ENCODE measurements around the gene HIPK2. TPM values are rescaled to one million over a fixed set of nuclear protein-coding genes. Genes with fewer than 3 reads are reported as not detected.

The HIPK2 gene
- total RNA-seq, 2 experiments from 2014 or later: 6.2 to 7.9 TPM

DNA sequence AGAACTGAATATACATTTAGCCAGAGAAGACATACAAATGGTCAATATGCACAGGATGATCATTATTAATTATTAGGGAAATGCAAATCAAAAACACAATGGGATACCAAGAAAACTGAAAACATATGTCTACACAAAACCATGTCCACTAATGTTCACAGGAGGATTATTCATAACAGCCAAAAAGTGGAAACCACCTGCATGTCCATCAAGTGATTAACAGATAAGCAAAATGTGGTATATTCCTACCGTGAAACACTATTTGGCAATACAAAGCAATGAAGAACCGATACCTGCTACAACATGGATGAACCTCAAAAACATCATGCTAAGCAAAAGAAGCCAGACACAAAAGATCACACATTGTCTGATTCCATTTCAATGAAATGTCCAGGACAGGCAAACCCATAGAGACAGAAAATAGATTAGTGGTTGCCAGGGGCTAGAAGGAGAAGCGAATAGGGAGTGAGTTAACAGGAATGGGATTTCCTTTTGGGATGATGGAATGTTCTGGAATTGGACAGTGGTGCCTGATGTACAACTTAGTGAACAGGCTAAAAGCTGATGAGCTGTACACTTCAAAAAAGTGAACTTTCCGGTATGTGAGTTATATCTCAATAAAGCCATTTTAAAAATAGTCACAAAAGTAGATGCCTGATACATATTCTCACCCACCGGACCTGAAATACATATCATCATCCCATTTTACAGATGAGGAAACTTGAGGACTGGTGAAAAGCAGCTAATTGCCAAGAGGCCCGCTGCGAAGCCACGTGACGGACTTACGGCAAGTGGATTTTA is 33.6 kb downstream of the HIPK2 start:
- H3K27ac ChIP-seq (ENCODE audit: low read depth, low read length, poor library complexity, severe bottlenecking): no peak overlapping the region
- no peaks in the 10 kb centered on the region for H4K20me1 ChIP-seq (ENCODE audit: insufficient read depth, low read length)
- H3K4me3 ChIP-seq (ENCODE audit: low read depth, low read length, poor library complexity, severe bottlenecking): no peak overlapping the region
- no TSS peak for BruUV-seq (replicated peaks)
- POLR2A ChIA-PET: no interaction called here
- no peaks in the 10 kb centered on the region for H3K9me3 ChIP-seq (ENCODE audit: low read length)
- no peaks in the 10 kb centered on the region for H3K4me1 ChIP-seq (ENCODE audit: insufficient read depth, low read length, poor library complexity, severe bottlenecking)
- H3K79me2 ChIP-seq (ENCODE audit: insufficient read depth, low read depth, low read length): no peaks in the 10 kb centered on the region
- CTCF ChIA-PET (ENCODE audit: unreplicated experiment): no interaction called here
- no peaks in the 10 kb centered on the region for H3K9me2 ChIP-seq (ENCODE audit: insufficient read depth, low read length)
- no peak overlapping the region for H2AFZ ChIP-seq (ENCODE audit: low read length)
- intact Hi-C loops (cut with micrococcal nuclease; ENCODE audit: unreplicated experiment): no loop called here
- no peak for DNase-seq (ENCODE audit: low spot score)
- TF ChIP-seq, protein P1, sequence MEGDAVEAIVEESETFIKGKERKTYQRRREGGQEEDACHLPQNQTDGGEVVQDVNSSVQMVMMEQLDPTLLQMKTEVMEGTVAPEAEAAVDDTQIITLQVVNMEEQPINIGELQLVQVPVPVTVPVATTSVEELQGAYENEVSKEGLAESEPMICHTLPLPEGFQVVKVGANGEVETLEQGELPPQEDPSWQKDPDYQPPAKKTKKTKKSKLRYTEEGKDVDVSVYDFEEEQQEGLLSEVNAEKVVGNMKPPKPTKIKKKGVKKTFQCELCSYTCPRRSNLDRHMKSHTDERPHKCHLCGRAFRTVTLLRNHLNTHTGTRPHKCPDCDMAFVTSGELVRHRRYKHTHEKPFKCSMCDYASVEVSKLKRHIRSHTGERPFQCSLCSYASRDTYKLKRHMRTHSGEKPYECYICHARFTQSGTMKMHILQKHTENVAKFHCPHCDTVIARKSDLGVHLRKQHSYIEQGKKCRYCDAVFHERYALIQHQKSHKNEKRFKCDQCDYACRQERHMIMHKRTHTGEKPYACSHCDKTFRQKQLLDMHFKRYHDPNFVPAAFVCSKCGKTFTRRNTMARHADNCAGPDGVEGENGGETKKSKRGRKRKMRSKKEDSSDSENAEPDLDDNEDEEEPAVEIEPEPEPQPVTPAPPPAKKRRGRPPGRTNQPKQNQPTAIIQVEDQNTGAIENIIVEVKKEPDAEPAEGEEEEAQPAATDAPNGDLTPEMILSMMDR (conservative IDR thresholded peaks at IDR 0.05; ENCODE audit: low read length): no peak
- H3K36me3 ChIP-seq (ENCODE audit: insufficient read depth, low read length): no peaks in the 10 kb centered on the region
- no peak overlapping the region for H3K4me2 ChIP-seq (ENCODE audit: low read length)

DNA sequence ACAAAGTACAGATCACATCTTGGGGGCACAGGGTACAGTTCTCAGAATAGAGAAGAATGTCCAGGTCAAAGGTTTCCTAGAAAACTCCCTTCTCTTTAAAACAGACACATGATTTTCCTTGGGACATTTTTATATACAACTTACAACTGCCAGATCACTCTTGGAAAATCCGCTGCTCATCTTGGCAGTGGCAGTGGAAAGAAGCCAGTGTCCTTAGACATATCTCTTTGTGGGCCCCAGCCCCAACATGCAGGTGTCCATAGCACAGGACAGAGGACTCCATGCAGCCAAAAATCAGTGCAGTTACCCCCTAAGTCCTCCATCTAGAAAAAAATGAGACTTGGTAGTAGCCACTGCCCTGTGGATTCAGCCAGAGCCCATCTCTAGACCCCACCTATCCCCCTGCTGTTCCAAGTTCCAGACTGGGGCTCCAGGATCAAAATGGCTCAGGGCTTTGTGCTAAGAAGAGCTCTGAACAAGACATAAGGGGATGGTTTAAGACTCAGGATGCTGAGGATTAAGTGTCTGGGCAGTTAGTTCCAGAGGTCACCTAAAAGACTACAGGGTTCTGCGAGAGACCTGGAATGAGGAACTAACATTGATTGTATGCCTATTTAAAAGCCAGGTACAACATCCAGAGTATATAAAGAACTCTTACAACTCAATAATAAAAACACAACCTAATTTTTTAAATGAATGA is 34.4 kb downstream of the HIPK2 start:
- TF ChIP-seq EZH2phosphoT487 (IDR thresholded peaks at IDR 0.05; ENCODE audit: borderline replicate concordance, low read depth, low read length): no peak
- TF ChIP-seq, protein P1 (conservative IDR thresholded peaks at IDR 0.05; ENCODE audit: low read length): no peak
- peaks cover 6% of the 10 kb centered on the region for H3K4me1 ChIP-seq (ENCODE audit: insufficient read depth, low read length, poor library complexity, severe bottlenecking)
- ChIA-PET POLR2A (no interaction called here), CTCF (ENCODE audit: unreplicated experiment) (no interaction called here)
- DNase-seq (ENCODE audit: low spot score): no peak
- no peak overlapping the region for H3K4me3 ChIP-seq (ENCODE audit: low read depth, low read length, poor library complexity, severe bottlenecking)
- no peaks in the 10 kb centered on the region for H3K36me3 ChIP-seq (ENCODE audit: insufficient read depth, low read length)
- no TSS peak for BruUV-seq (replicated peaks)
- no peak overlapping the region for H2AFZ ChIP-seq (ENCODE audit: low read length)
- H3K27ac ChIP-seq (ENCODE audit: low read depth, low read length, poor library complexity, severe bottlenecking): no peak overlapping the region
- no peak overlapping the region for H3K4me2 ChIP-seq (ENCODE audit: low read length)
- H3K9me2 ChIP-seq (ENCODE audit: insufficient read depth, low read length): no peaks in the 10 kb centered on the region
- H3K79me2 ChIP-seq (ENCODE audit: insufficient read depth, low read depth, low read length): no peaks in the 10 kb centered on the region
- no peaks in the 10 kb centered on the region for H4K20me1 ChIP-seq (ENCODE audit: insufficient read depth, low read length)
- intact Hi-C loops (cut with micrococcal nuclease; ENCODE audit: unreplicated experiment): no loop called here
- H3K9me3 ChIP-seq (ENCODE audit: low read length): no peaks in the 10 kb centered on the region

DNA sequence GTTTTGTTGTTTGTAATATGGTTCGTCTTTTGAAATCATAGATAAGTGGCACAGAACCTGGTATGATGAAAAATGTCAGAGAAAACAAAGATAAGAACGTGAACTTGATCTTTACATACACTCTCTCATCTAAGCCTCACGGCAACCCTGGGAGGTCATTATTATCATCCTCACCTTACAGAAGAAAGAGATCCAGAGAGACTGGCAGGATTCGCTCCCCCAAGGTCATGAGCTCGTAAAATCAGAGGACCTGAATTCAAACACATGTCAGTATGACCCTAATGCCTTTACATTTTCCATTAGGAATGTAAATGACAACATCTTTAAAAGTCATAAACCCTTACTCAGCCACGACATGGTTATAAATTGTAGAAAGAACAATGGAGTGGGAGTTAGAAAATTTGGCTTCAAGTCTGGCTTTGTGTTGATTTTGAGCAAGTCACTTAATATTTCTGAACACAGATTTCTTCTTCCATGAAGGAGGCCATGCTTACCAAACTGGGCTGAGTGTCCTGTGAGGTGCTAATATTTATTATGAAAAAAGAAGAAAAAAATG is 35.9 kb downstream of the HIPK2 start:
- Histone ChIP-seq H3K9me3 (ENCODE audit: low read length) (no peaks in the 10 kb centered on the region), H4K20me1 (ENCODE audit: insufficient read depth, low read length) (no peaks in the 10 kb centered on the region), H3K4me2 (ENCODE audit: low read length) (no peak overlapping the region), H3K4me1 (ENCODE audit: insufficient read depth, low read length, poor library complexity, severe bottlenecking) (peaks cover 22% of the 10 kb centered on the region), H2AFZ (ENCODE audit: low read length) (no peak overlapping the region), H3K9me2 (ENCODE audit: insufficient read depth, low read length) (no peaks in the 10 kb centered on the region), H3K4me3 (ENCODE audit: low read depth, low read length, poor library complexity, severe bottlenecking) (no peak overlapping the region), H3K36me3 (ENCODE audit: insufficient read depth, low read length) (no peaks in the 10 kb centered on the region), H3K79me2 (ENCODE audit: insufficient read depth, low read depth, low read length) (no peaks in the 10 kb centered on the region), H3K27ac (ENCODE audit: low read depth, low read length, poor library complexity, severe bottlenecking) (no peak overlapping the region)
- POLR2A ChIA-PET: no interaction called here
- no peak for TF ChIP-seq EZH2phosphoT487 (IDR thresholded peaks at IDR 0.05; ENCODE audit: borderline replicate concordance, low read depth, low read length)
- CTCF ChIA-PET (ENCODE audit: unreplicated experiment): no interaction called here
- no peak for DNase-seq (ENCODE audit: low spot score)
- intact Hi-C loops (cut with micrococcal nuclease; ENCODE audit: unreplicated experiment): no loop called here
- no TSS peak for BruUV-seq (replicated peaks)
